Measurements from ENCODE around the gene CACHD1. TPM values are rescaled to one million over a fixed set of nuclear protein-coding genes. Genes with fewer than 3 reads are reported as not detected.

Gene CACHD1
- total and polyA plus RNA-seq, 2 of the 4 experiments (the other 2 are of a cell fraction), result 2.9 to 5.9 TPM

DNA sequence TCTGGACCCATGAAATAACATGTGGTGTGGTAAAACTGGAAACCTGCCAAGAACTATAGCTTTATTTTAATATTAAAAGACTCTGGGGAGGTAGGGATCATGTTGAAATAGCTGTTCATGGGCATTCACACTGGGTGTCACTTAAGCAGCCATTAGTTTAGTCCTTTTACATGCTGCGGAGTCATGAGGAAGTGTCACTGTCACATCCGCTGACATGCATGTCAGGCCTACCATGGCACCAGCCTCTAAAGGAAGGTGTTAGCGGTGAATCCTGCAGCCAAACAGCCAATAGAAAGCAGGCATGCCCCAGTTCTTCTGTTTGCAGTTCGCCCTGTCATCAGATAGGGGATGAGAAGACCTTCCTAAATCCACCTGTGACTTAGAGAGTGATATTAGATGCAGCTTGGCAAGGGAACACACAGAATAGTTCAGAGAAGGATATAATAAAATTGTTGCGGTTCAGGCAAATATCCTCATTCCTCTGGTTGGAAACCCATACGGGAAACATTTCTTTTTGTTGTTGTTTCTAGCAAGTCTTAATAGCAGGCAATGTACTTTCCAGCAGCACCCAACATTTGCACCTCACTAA lies 100.4 kb downstream of the CACHD1 start:
- intact Hi-C loops (cut with micrococcal nuclease), result no loop called here
- ATAC-seq (ENCODE audit: low read depth) (no peak), DNase-seq (no peak)
- Histone ChIP-seq H3K4me2 (ENCODE audit: low read depth, low read length) (no peak overlapping the region), H3K9me3 (ENCODE audit: control insufficient read depth, insufficient read depth, low read length) (no peaks in the 10 kb centered on the region), H3K9me1 (ENCODE audit: insufficient read depth, low read length) (no peaks in the 10 kb centered on the region), H3K23ac (ENCODE audit: low read depth, low read length) (no peak overlapping the region), H3K18ac (ENCODE audit: low read depth, low read length) (no peak overlapping the region), H4K20me1 (ENCODE audit: insufficient read depth, low read length) (no peaks in the 10 kb centered on the region), H2BK15ac (ENCODE audit: low read depth, low read length) (no peak overlapping the region), H2BK20ac (ENCODE audit: low read depth, low read length) (no peak overlapping the region), H3K14ac (replicated peaks; ENCODE audit: low read depth, low read length) (no peak overlapping the region), H3K36me3 (ENCODE audit: control insufficient read depth, insufficient read depth, low read length) (no peaks in the 10 kb centered on the region), H3K27me3 (ENCODE audit: control insufficient read depth, insufficient read depth, low read length) (no peaks in the 10 kb centered on the region), H2BK120ac (ENCODE audit: low read depth, low read length) (no peak overlapping the region), H3K4me1 (ENCODE audit: control insufficient read depth, insufficient read depth, low read length) (peaks cover 5% of the 10 kb centered on the region; the same call in 1 of the 2 replicates), H4K8ac (ENCODE audit: low read depth in 2 of 2, low read length in 2 of 2) (no peak overlapping the region), H3K9ac (ENCODE audit: low read depth, low read length) (no peak overlapping the region), H3K27ac (ENCODE audit: insufficient read depth, low read length) (no peak overlapping the region), H3K56ac (ENCODE audit: extremely low read depth, insufficient read depth, low read length) (no peak overlapping the region), H2BK5ac (ENCODE audit: low read depth, low read length, poor library complexity, severe bottlenecking) (no peak overlapping the region), H2AK5ac (ENCODE audit: low read depth, low read length) (no peak overlapping the region), H2AK9ac (replicated peaks; ENCODE audit: low read depth, low read length, poor library complexity) (no peak overlapping the region), H2AFZ (replicated peaks; ENCODE audit: low read length, poor library complexity) (no peak overlapping the region), H3K79me1 (ENCODE audit: low read depth in 1 of 2, low read length in 2 of 2) (no peaks in the 10 kb centered on the region), H4K5ac (ENCODE audit: low read depth, low read length) (no peak overlapping the region), H4K91ac (ENCODE audit: insufficient read depth, low read depth, low read length) (no peak overlapping the region), H3K4ac (ENCODE audit: low read depth, low read length) (no peak overlapping the region), H3K4me3 (ENCODE audit: insufficient read depth, low read depth, low read length) (no peak overlapping the region)
- in situ Hi-C loops (cut with MboI; ENCODE audit: low sequenced_read_pairs), result no loop called here
- no TSS peak for BruUV-seq (replicated peaks)
- ChIA-PET CTCF (no interaction called here), POLR2A (ENCODE audit: unreplicated experiment) (no interaction called here)
- dilution Hi-C loops (cut with HindIII; ENCODE audit: low sequenced_read_pairs, unreplicated experiment), result no loop called here
- 85% methylated on average over 2 of the region's 6 CpGs; no CpG with 5 or more reads in 1 of the 2 experiments for WGBS, 2 experiments (ENCODE audit: extremely low coverage in 2 of 2, insufficient read length in 1 of 2)
- TF ChIP-seq POLR2A (IDR thresholded peaks at IDR 0.05; ENCODE audit: low read depth, low read length) (no peak), MXI1 (IDR thresholded peaks at IDR 0.05; ENCODE audit: borderline replicate concordance, low read depth, low read length) (no peak), RAD21 (IDR thresholded peaks at IDR 0.05; ENCODE audit: low read length) (no peak), RFX5 (IDR thresholded peaks at IDR 0.05; ENCODE audit: low read depth, low read length) (no peak), CHD1 (IDR thresholded peaks at IDR 0.05; ENCODE audit: low read depth, low read length) (no peak), MAFK (IDR thresholded peaks at IDR 0.05; ENCODE audit: low read depth, low read length) (no peak)
- TF ChIP-seq, protein P1, sequence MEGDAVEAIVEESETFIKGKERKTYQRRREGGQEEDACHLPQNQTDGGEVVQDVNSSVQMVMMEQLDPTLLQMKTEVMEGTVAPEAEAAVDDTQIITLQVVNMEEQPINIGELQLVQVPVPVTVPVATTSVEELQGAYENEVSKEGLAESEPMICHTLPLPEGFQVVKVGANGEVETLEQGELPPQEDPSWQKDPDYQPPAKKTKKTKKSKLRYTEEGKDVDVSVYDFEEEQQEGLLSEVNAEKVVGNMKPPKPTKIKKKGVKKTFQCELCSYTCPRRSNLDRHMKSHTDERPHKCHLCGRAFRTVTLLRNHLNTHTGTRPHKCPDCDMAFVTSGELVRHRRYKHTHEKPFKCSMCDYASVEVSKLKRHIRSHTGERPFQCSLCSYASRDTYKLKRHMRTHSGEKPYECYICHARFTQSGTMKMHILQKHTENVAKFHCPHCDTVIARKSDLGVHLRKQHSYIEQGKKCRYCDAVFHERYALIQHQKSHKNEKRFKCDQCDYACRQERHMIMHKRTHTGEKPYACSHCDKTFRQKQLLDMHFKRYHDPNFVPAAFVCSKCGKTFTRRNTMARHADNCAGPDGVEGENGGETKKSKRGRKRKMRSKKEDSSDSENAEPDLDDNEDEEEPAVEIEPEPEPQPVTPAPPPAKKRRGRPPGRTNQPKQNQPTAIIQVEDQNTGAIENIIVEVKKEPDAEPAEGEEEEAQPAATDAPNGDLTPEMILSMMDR (conservative IDR thresholded peaks at IDR 0.05; ENCODE audit: low read depth, low read length), result no peak
